Ishikawa (cell line): Measurements from ENCODE around the gene PLCB4.

Experiments
- CEBPB ChIP-seq: IDR thresholded peaks from 2 replicates; pipeline ENCODE4 v1.6.1; 2012
- CREB1 ChIP-seq: IDR thresholded peaks from 2 replicates; pipeline ENCODE4 v1.6.1; 2012; ENCODE audit warnings: low read depth
- EGR1 ChIP-seq: IDR thresholded peaks from 2 replicates; pipeline ENCODE4 v1.6.1; 2012
- EP300 ChIP-seq: IDR thresholded peaks from 2 replicates; pipeline ENCODE4 v1.6.1; 2012; ENCODE audit warnings: borderline replicate concordance
- FOXM1 ChIP-seq: IDR thresholded peaks from 2 replicates; pipeline ENCODE4 v1.6.1; 2012; ENCODE audit warnings: low read depth, borderline replicate concordance
- MAX ChIP-seq: IDR thresholded peaks from 2 replicates; pipeline ENCODE4 v1.6.1; 2012
- NFIC ChIP-seq: IDR thresholded peaks from 2 replicates; pipeline ENCODE4 v1.6.1; 2012
- RAD21 ChIP-seq: IDR thresholded peaks from 2 replicates; pipeline ENCODE4 v1.6.1; 2012; ENCODE audit warnings: low read depth
- REST ChIP-seq: IDR thresholded peaks from 2 replicates; pipeline ENCODE4 v1.6.1; 2012; ENCODE audit warnings: low read depth, mild to moderate bottlenecking
- TAF1 ChIP-seq: IDR thresholded peaks from 2 replicates; pipeline ENCODE4 v1.6.1; 2012; ENCODE audit warnings: low read depth, mild to moderate bottlenecking
- TCF12 ChIP-seq: IDR thresholded peaks from 2 replicates; pipeline ENCODE4 v1.6.1; 2012; ENCODE audit warnings: low read depth
- TEAD4 ChIP-seq: IDR thresholded peaks from 2 replicates; pipeline ENCODE4 v1.6.1; 2012
- YY1 ChIP-seq: IDR thresholded peaks from 2 replicates; pipeline ENCODE4 v1.6.1; 2012; ENCODE audit warnings: low read depth
- ZBTB7A ChIP-seq: IDR thresholded peaks from 2 replicates; pipeline ENCODE4 v1.6.1; 2012; ENCODE audit warnings: low read depth
- TF ChIP-seq, protein P1 (sequence below): IDR thresholded peaks from 2 replicates; pipeline ENCODE4 v1.6.1; 2012

The PLCB4 gene

DNA sequence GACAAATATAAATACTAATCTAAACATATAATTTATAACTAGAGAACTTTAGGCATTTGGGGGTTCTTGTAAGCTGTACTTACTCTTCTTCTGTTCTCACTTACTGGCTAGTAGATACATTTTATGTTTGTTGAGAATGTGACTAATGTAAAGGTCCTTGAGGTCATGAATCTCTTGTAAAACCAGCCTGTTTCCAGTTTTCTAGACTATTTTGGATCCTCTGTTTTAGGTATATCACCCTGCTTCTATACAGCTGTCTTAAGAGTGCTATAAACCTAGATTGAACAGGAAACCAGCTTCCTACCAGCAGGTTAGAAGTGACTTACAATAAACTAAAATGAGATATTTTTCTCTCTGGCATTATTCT lies 134.2 kb downstream of the PLCB4 start:
- TF ChIP-seq EP300 (no peak), ZBTB7A (no peak), MAX (no peak), TAF1 (no peak), TCF12 (no peak), TEAD4 (no peak), NFIC (no peak), CEBPB (no peak), EGR1 (no peak), YY1 (no peak), FOXM1 (no peak), CREB1 (no peak)
- TF ChIP-seq, protein P1, sequence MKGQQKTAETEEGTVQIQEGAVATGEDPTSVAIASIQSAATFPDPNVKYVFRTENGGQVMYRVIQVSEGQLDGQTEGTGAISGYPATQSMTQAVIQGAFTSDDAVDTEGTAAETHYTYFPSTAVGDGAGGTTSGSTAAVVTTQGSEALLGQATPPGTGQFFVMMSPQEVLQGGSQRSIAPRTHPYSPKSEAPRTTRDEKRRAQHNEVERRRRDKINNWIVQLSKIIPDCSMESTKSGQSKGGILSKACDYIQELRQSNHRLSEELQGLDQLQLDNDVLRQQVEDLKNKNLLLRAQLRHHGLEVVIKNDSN: no peak

GRCh38 chr20:9204979-9205378 lies 136.1 kb downstream of the PLCB4 start:
- TF ChIP-seq ZBTB7A (no peak), RAD21 (no peak), EP300 (no peak), TCF12 (no peak), REST (no peak), TAF1 (no peak), FOXM1 (no peak)

DNA sequence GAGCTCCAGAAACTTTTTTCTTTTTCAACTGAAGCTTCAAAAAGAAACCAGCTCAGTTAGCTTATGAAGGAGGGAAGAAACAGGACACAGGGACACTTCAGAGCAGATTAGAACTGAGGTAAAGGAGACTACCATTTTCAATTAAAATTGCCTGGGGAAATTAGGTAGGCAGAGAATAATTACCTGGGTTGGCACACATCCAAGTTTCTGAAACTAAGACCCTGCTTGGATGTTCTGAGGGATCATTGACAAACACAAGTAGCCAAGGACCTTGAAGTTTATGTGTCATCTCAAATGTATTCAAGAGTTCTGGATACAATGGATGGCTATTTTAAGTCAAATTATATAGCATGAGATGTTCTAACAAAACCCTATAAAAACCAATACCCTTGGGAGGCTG lies 137.6 kb downstream of the PLCB4 start:
- TF ChIP-seq NFIC: peak; percentile 60
- no peak for TF ChIP-seq TAF1
- no peak for TF ChIP-seq MAX
- TF ChIP-seq CEBPB: no peak
- no peak for TF ChIP-seq EP300
- TF ChIP-seq YY1: no peak
- TF ChIP-seq TCF12: no peak
- TF ChIP-seq ZBTB7A: no peak

DNA sequence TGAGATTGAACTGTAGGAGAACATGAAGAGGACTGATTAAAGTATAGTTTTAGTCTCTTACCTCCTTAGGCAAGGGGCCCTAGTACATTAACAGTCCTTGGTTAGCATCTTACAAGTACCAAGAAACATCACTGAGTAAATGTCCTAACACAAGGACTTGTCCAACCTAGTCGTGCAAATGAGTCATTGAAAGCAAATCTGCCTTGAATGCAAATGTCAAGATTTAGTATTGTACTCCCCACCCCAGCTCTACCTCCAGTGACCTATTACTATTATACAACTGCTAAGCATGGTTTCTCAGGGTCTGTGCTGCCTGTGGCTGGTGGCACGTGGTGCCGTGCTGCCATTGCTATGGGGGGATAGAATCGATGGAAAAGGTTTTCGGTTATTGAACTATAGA lies 138.4 kb downstream of the PLCB4 start:
- TF ChIP-seq, protein P1: no peak

DNA sequence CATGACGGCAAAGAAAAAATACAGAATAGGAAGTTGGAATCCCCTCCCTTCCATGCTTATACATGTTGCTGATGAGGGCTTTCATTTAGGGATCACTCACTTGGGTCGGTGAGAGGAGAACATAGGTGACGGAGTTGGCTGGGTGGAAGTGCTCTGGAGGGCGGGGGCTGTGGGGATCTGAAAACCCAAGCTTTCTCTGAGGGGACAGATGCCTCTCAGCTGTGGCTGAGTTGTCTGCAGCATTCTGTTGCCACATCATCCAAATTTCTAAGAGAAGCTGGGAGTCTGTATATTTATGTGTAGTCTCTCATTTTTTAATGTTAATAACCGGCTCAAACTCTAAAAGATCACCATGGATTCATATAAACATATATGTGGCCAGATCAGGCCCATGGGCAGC lies 141.5 kb downstream of the PLCB4 start:
- no peak for TF ChIP-seq EP300
- TF ChIP-seq TEAD4: no peak
- no peak for TF ChIP-seq EGR1

GRCh38 chr20:9211016-9211760 lies 142.3 kb downstream of the PLCB4 start:
- no peak for TF ChIP-seq MAX

GRCh38 chr20:9212735-9213134 lies 143.8 kb downstream of the PLCB4 start:
- TF ChIP-seq, protein P1: no peak
- no peak for TF ChIP-seq EGR1
- no peak for TF ChIP-seq NFIC
- TF ChIP-seq TCF12: no peak
- TF ChIP-seq ZBTB7A: no peak
- TF ChIP-seq YY1: no peak
- TF ChIP-seq TAF1: no peak
- TF ChIP-seq REST: no peak
- TF ChIP-seq TEAD4: no peak
- no peak for TF ChIP-seq RAD21
